K562 (cell line): ENCODE results near the gene ZNRF1. TPM values are rescaled to one million over a fixed set of nuclear protein-coding genes. Genes with fewer than 3 reads are reported as not detected.

Source experiments
- BRD4 ChIP-seq: fragments of 200-600 bp; sonication (generic); IDR thresholded peaks from 2 replicates; pipeline ENCODE4 v1.6.1; 2017; ENCODE audit warnings: inconsistent platforms
- FOXO4 ChIP-seq: fragments of 450-650 bp; formaldehyde crosslinking; IDR thresholded peaks from 2 replicates; pipeline ENCODE4 v1.4.0; 2020; ENCODE audit warnings: mild to moderate bottlenecking, moderate library complexity
- POLR2B ChIP-seq: fragments of 450-650 bp; IDR thresholded peaks from 2 replicates; pipeline ENCODE4 v1.6.1; 2018; ENCODE audit warnings: low read depth; ENCODE audit not compliant: partially characterized antibody
- SNAPC5 ChIP-seq: fragments of 250-450 bp; sonication (Bioruptor Pico); IDR thresholded peaks from 2 replicates; pipeline ENCODE4 v1.8.0; 2021; ENCODE audit warnings: moderate library complexity, mild to moderate bottlenecking, inconsistent platforms
- SPI1 ChIP-seq: IDR thresholded peaks from 2 replicates; pipeline ENCODE4 v1.6.1; 2011; ENCODE audit warnings: low read depth, low read length, control low read depth, borderline replicate concordance
- TCF7L2 ChIP-seq: fragments of 150-350 bp; IDR thresholded peaks from 2 replicates; pipeline ENCODE4 v1.6.1; 2016; ENCODE audit warnings: low read depth, mild to moderate bottlenecking, low read length, moderate library complexity
- ZBTB17 ChIP-seq: fragments of 450-650 bp; formaldehyde crosslinking; IDR thresholded peaks from 2 replicates; pipeline ENCODE4 v1.4.0; 2020; ENCODE audit warnings: mild to moderate bottlenecking
- ZFP30 ChIP-seq: fragments of 250-450 bp; sonication (Bioruptor Pico); IDR thresholded peaks from 2 replicates; pipeline ENCODE4 v1.8.0; 2022; ENCODE audit warnings: moderate library complexity, mild to moderate bottlenecking, inconsistent platforms, borderline replicate concordance
- ZFX ChIP-seq: sonication (generic); formaldehyde crosslinking; IDR thresholded peaks from 2 replicates; pipeline ENCODE4 v1.8.0; 2022; ENCODE audit warnings: mild to moderate bottlenecking, missing genetic modification reagents, moderate library complexity
- polyA plus RNA-seq, 8 experiments: library from polyadenylated mRNA; depleted of rRNA in 4 of 8; stranded (reverse) in 5 of 8; unstranded in 3 of 8; fragments of >200 nt; fragmentation: Nextera tagmentation in 2 of 8; fragmentation: Illumina TruSeq in 1 of 8; extraction: Ambion mirVana in 2 of 8; extraction: Trizol in 1 of 8; gene quantifications; 2 replicates each; pipeline versions ENCODE4 v1.2.1 to v1.2.3, GENCODE V29; 2011 to 2014; ENCODE audit warnings: inconsistent platforms in 1 of 8, missing spikeins in 1 of 8
- total RNA-seq, 7 experiments: library from RNA; depleted of rRNA in 6 of 7; stranded (reverse); fragments of >200 nt in 6 of 7; fragmentation: Illumina TruSeq in 2 of 7; extraction: Trizol in 2 of 7; gene quantifications; 2 replicates each; pipeline versions ENCODE4 v1.2.1 to v1.2.3, GENCODE V29; 2011 to 2021; ENCODE audit warnings: low replicate concordance in 1 of 7
- TF ChIP-seq, protein P1 (sequence below): sonication (generic); formaldehyde crosslinking; IDR thresholded peaks from 2 replicates; pipeline ENCODE4 v1.8.0; 2023; ENCODE audit warnings: missing genetic modification reagents, mild to moderate bottlenecking, borderline replicate concordance
- TF ChIP-seq, protein P2 (sequence below): fragments of 250-450 bp; sonication (Bioruptor Pico); IDR thresholded peaks from 2 replicates; pipeline ENCODE4 v1.6.1; 2021; ENCODE audit warnings: mild to moderate bottlenecking

Gene ZNRF1
- total and polyA plus RNA-seq, 9 of the 15 experiments (the other 6 are each of a cell fraction or from before 2014, with no cell fraction given) = 9.5 to 37.7 (median 20.0) TPM

DNA sequence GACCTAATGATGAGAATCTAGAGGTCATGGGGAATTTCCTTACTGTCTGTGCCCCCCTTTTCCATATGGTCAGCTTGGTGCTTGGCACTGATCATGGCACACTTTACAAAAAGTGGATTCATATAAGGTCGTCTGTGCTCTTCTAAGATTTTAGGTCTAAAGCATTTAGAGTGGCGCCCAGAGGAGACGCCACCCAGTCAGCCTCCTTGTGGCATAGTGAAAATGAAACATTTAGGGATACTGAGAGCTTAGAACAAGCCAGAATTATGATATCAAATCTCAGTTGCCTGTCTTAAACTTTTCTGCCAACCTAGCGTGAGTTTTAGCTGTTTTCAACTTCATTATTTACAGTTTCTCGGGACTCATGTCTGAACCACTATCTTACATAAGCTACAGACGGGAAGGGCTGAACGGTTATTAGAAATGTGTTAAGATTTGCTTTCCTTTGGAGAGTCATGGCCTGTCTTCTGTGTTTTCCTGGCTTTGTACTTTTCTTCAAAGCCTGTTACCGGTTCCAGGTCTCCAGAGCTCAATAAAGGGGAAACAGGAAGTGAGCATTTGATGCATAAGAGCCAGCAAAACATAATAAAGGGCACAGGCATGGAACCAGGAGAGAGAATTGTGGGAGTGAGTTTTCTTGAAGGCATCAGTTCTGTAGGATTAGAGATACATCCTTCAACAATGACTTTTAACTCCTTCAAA, 13.7 kb downstream of the ZNRF1 start (continued):
- TF ChIP-seq, protein P1, sequence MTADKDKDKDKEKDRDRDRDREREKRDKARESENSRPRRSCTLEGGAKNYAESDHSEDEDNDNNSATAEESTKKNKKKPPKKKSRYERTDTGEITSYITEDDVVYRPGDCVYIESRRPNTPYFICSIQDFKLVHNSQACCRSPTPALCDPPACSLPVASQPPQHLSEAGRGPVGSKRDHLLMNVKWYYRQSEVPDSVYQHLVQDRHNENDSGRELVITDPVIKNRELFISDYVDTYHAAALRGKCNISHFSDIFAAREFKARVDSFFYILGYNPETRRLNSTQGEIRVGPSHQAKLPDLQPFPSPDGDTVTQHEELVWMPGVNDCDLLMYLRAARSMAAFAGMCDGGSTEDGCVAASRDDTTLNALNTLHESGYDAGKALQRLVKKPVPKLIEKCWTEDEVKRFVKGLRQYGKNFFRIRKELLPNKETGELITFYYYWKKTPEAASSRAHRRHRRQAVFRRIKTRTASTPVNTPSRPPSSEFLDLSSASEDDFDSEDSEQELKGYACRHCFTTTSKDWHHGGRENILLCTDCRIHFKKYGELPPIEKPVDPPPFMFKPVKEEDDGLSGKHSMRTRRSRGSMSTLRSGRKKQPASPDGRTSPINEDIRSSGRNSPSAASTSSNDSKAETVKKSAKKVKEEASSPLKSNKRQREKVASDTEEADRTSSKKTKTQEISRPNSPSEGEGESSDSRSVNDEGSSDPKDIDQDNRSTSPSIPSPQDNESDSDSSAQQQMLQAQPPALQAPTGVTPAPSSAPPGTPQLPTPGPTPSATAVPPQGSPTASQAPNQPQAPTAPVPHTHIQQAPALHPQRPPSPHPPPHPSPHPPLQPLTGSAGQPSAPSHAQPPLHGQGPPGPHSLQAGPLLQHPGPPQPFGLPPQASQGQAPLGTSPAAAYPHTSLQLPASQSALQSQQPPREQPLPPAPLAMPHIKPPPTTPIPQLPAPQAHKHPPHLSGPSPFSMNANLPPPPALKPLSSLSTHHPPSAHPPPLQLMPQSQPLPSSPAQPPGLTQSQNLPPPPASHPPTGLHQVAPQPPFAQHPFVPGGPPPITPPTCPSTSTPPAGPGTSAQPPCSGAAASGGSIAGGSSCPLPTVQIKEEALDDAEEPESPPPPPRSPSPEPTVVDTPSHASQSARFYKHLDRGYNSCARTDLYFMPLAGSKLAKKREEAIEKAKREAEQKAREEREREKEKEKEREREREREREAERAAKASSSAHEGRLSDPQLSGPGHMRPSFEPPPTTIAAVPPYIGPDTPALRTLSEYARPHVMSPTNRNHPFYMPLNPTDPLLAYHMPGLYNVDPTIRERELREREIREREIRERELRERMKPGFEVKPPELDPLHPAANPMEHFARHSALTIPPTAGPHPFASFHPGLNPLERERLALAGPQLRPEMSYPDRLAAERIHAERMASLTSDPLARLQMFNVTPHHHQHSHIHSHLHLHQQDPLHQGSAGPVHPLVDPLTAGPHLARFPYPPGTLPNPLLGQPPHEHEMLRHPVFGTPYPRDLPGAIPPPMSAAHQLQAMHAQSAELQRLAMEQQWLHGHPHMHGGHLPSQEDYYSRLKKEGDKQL = no peak
- peak; percentile 90 for TF ChIP-seq SPI1
- no peak for TF ChIP-seq TCF7L2
- peak; percentile 3; the same call in 1 of the 2 replicates for TF ChIP-seq ZFX (CRISPR knock-in tag)
- TF ChIP-seq FOXO4 (CRISPR knock-in tag) = no peak
- no peak for TF ChIP-seq POLR2B
- no peak for TF ChIP-seq ZFP30 (CRISPR knock-in tag)
- no peak for TF ChIP-seq ZBTB17 (CRISPR knock-in tag)
- no peak for TF ChIP-seq BRD4
- TF ChIP-seq, protein P2, sequence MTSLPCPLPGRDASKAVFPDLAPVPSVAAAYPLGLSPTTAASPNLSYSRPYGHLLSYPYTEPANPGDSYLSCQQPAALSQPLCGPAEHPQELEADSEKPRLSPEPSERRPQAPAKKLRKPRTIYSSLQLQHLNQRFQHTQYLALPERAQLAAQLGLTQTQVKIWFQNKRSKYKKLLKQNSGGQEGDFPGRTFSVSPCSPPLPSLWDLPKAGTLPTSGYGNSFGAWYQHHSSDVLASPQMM = no peak
- TF ChIP-seq SNAPC5 (CRISPR knock-in tag) = no peak
